WTC11 (cell line): ENCODE results near the gene FAM107A.

Experiments
- CBFB ChIP-seq: sonication (generic); formaldehyde crosslinking; IDR thresholded peaks from 2 replicates; pipeline ENCODE4 v1.8.1; 2022; ENCODE audit warnings: mild to moderate bottlenecking, low read depth, missing genetic modification reagents
- ESRRA ChIP-seq: sonication (generic); formaldehyde crosslinking; IDR thresholded peaks from 2 replicates; pipeline ENCODE4 v1.8.1; 2022; ENCODE audit warnings: mild to moderate bottlenecking, missing genetic modification reagents, borderline replicate concordance
- NFE2L1 ChIP-seq: sonication (generic); formaldehyde crosslinking; IDR thresholded peaks from 2 replicates; pipeline ENCODE4 v1.8.1; 2023; ENCODE audit warnings: missing genetic modification reagents
- NFYB ChIP-seq: sonication (generic); formaldehyde crosslinking; conservative IDR thresholded peaks from 2 replicates; pipeline ENCODE4 v1.8.0; 2022; ENCODE audit warnings: low read depth, missing genetic modification reagents
- NR1H2 ChIP-seq: sonication (generic); formaldehyde crosslinking; IDR thresholded peaks from 2 replicates; pipeline ENCODE4 v1.9.0; 2021; ENCODE audit warnings: mild to moderate bottlenecking, moderate library complexity, missing genetic modification reagents
- ZBTB21 ChIP-seq: sonication (generic); formaldehyde crosslinking; IDR thresholded peaks from 2 replicates; pipeline ENCODE4 v1.8.1; 2023; ENCODE audit warnings: mild to moderate bottlenecking, missing genetic modification reagents, borderline replicate concordance
- ZNF121 ChIP-seq: sonication (generic); formaldehyde crosslinking; IDR thresholded peaks from 2 replicates; pipeline ENCODE4 v1.8.0; 2023; ENCODE audit warnings: missing genetic modification reagents
- ZNF138 ChIP-seq: sonication (generic); formaldehyde crosslinking; conservative IDR thresholded peaks from 2 replicates; pipeline ENCODE4 v1.8.1; 2022; ENCODE audit warnings: mild to moderate bottlenecking, moderate library complexity, missing genetic modification reagents
- ZNF263 ChIP-seq: sonication (generic); formaldehyde crosslinking; IDR thresholded peaks from 2 replicates; pipeline ENCODE4 v1.8.1; 2022; ENCODE audit warnings: low read depth, mild to moderate bottlenecking, moderate library complexity, missing genetic modification reagents
- TF ChIP-seq, protein P1 (sequence below): fragments of 200-600 bp; IDR thresholded peaks from 2 replicates; pipeline ENCODE4 v1.8.0; 2022; ENCODE audit warnings: antibody characterized with exemption
- TF ChIP-seq, protein P2 (sequence below): sonication (generic); formaldehyde crosslinking; IDR thresholded peaks from 2 replicates; pipeline ENCODE4 v1.8.0; 2023; ENCODE audit warnings: missing genetic modification reagents, mild to moderate bottlenecking, borderline replicate concordance
- TF ChIP-seq, protein P3 (sequence below): sonication (generic); formaldehyde crosslinking; IDR thresholded peaks from 2 replicates; pipeline ENCODE4 v1.8.0; 2023; ENCODE audit warnings: mild to moderate bottlenecking, missing genetic modification reagents
- TF ChIP-seq, protein P4 (sequence below): sonication (generic); formaldehyde crosslinking; IDR thresholded peaks from 2 replicates; pipeline ENCODE4 v1.8.1; 2022; ENCODE audit warnings: mild to moderate bottlenecking, missing genetic modification reagents, moderate library complexity, borderline replicate concordance
- TF ChIP-seq, protein P5 (sequence below): fragments of 250-450 bp; sonication (Bioruptor Pico); IDR thresholded peaks from 2 replicates; pipeline ENCODE4 v2.1.2; 2022; ENCODE audit warnings: mild to moderate bottlenecking, moderate library complexity

DNA sequence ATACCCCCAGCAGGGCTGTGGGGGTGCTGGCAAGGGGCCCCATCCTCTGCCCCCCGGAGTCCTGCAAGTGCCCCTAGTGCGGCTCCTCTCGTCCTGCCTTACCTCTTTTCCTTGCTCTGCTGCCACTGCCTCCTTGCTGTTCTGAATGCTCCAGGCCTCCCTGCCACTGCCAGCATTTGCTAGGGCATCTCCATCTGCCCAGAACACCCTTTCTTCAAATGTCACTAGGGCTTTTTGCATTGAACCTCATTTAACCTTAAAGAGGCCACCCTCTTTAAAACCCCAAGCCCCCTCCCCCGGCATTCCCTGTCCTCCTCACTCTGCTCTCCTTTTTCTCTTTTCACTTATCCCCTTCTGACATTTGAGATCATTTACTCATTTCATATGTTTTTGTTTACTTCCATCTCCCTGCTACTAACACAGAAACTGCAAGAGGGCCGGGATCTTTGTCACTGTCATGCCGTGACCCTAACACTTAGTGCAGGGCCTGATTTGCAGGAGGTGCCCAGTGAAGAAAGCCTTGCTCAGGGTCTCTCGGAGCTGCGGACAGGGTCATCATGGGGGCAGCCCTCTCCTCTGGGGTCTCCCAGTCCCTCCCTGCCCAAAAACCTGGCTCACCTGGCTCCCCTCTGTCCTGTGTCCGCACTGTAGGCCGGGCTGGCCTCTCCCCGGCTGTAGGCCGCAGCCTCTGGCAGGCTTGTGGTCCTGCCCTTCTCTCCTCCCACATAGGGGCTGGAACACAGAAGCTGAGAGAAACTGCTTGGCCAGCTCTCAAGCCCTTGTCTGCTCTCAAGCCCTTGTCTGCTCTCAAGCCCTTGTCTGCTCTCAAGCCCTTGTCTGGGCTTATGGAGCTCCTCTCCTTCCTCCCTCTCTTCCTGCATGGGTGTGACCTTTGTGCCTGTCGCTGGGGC, 40.4 kb downstream of the FAM107A start, which contains the start of gene ACOX2:
- no peak for TF ChIP-seq CBFB (CRISPR knock-in tag)
- TF ChIP-seq, protein P1, sequence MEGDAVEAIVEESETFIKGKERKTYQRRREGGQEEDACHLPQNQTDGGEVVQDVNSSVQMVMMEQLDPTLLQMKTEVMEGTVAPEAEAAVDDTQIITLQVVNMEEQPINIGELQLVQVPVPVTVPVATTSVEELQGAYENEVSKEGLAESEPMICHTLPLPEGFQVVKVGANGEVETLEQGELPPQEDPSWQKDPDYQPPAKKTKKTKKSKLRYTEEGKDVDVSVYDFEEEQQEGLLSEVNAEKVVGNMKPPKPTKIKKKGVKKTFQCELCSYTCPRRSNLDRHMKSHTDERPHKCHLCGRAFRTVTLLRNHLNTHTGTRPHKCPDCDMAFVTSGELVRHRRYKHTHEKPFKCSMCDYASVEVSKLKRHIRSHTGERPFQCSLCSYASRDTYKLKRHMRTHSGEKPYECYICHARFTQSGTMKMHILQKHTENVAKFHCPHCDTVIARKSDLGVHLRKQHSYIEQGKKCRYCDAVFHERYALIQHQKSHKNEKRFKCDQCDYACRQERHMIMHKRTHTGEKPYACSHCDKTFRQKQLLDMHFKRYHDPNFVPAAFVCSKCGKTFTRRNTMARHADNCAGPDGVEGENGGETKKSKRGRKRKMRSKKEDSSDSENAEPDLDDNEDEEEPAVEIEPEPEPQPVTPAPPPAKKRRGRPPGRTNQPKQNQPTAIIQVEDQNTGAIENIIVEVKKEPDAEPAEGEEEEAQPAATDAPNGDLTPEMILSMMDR, result no peak
- TF ChIP-seq NFE2L1 (CRISPR knock-in tag), result no peak
- TF ChIP-seq, protein P2, sequence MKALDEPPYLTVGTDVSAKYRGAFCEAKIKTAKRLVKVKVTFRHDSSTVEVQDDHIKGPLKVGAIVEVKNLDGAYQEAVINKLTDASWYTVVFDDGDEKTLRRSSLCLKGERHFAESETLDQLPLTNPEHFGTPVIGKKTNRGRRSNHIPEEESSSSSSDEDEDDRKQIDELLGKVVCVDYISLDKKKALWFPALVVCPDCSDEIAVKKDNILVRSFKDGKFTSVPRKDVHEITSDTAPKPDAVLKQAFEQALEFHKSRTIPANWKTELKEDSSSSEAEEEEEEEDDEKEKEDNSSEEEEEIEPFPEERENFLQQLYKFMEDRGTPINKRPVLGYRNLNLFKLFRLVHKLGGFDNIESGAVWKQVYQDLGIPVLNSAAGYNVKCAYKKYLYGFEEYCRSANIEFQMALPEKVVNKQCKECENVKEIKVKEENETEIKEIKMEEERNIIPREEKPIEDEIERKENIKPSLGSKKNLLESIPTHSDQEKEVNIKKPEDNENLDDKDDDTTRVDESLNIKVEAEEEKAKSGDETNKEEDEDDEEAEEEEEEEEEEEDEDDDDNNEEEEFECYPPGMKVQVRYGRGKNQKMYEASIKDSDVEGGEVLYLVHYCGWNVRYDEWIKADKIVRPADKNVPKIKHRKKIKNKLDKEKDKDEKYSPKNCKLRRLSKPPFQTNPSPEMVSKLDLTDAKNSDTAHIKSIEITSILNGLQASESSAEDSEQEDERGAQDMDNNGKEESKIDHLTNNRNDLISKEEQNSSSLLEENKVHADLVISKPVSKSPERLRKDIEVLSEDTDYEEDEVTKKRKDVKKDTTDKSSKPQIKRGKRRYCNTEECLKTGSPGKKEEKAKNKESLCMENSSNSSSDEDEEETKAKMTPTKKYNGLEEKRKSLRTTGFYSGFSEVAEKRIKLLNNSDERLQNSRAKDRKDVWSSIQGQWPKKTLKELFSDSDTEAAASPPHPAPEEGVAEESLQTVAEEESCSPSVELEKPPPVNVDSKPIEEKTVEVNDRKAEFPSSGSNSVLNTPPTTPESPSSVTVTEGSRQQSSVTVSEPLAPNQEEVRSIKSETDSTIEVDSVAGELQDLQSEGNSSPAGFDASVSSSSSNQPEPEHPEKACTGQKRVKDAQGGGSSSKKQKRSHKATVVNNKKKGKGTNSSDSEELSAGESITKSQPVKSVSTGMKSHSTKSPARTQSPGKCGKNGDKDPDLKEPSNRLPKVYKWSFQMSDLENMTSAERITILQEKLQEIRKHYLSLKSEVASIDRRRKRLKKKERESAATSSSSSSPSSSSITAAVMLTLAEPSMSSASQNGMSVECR (CRISPR knock-in tag), result no peak
- no peak for TF ChIP-seq ZNF138 (CRISPR knock-in tag)
- TF ChIP-seq, protein P3, sequence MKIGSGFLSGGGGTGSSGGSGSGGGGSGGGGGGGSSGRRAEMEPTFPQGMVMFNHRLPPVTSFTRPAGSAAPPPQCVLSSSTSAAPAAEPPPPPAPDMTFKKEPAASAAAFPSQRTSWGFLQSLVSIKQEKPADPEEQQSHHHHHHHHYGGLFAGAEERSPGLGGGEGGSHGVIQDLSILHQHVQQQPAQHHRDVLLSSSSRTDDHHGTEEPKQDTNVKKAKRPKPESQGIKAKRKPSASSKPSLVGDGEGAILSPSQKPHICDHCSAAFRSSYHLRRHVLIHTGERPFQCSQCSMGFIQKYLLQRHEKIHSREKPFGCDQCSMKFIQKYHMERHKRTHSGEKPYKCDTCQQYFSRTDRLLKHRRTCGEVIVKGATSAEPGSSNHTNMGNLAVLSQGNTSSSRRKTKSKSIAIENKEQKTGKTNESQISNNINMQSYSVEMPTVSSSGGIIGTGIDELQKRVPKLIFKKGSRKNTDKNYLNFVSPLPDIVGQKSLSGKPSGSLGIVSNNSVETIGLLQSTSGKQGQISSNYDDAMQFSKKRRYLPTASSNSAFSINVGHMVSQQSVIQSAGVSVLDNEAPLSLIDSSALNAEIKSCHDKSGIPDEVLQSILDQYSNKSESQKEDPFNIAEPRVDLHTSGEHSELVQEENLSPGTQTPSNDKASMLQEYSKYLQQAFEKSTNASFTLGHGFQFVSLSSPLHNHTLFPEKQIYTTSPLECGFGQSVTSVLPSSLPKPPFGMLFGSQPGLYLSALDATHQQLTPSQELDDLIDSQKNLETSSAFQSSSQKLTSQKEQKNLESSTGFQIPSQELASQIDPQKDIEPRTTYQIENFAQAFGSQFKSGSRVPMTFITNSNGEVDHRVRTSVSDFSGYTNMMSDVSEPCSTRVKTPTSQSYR (CRISPR knock-in tag), result no peak
- TF ChIP-seq ZNF263 (CRISPR knock-in tag), result no peak
- no peak for TF ChIP-seq ZNF121 (CRISPR knock-in tag)
- no peak for TF ChIP-seq ZBTB21 (CRISPR knock-in tag)
- TF ChIP-seq ESRRA (CRISPR knock-in tag), result no peak
- TF ChIP-seq NFYB, result no peak
- TF ChIP-seq, protein P4, sequence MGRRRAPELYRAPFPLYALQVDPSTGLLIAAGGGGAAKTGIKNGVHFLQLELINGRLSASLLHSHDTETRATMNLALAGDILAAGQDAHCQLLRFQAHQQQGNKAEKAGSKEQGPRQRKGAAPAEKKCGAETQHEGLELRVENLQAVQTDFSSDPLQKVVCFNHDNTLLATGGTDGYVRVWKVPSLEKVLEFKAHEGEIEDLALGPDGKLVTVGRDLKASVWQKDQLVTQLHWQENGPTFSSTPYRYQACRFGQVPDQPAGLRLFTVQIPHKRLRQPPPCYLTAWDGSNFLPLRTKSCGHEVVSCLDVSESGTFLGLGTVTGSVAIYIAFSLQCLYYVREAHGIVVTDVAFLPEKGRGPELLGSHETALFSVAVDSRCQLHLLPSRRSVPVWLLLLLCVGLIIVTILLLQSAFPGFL (CRISPR knock-in tag), result no peak
- TF ChIP-seq, protein P5, sequence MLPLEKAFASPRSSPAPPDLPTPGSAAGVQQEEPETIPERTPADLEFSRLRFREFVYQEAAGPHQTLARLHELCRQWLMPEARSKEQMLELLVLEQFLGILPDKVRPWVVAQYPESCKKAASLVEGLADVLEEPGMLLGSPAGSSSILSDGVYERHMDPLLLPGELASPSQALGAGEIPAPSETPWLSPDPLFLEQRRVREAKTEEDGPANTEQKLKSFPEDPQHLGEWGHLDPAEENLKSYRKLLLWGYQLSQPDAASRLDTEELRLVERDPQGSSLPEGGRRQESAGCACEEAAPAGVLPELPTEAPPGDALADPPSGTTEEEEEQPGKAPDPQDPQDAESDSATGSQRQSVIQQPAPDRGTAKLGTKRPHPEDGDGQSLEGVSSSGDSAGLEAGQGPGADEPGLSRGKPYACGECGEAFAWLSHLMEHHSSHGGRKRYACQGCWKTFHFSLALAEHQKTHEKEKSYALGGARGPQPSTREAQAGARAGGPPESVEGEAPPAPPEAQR (CRISPR knock-in tag), result no peak
- TF ChIP-seq NR1H2 (CRISPR knock-in tag), result no peak
